DND-41 (cell line): ENCODE measurements around the gene FOSB.

Experiments used
- EZH2 ChIP-seq: IDR thresholded peaks from 3 replicates; pipeline ENCODE4 v1.6.1; 2012; ENCODE audit warnings: borderline replicate concordance, low read depth, mild to moderate bottlenecking, moderate library complexity, low read length, inconsistent platforms; ENCODE audit not compliant: severe bottlenecking
- TF ChIP-seq, protein P1 (sequence below): IDR thresholded peaks from 2 replicates; pipeline ENCODE4 v1.5.1; 2012; ENCODE audit warnings: borderline replicate concordance, low read length, moderate library complexity, mild to moderate bottlenecking; ENCODE audit not compliant: poor library complexity, severe bottlenecking; ENCODE audit errors: extremely low read depth

GRCh38 chr19:45468159-45468651, 409 bp downstream of the FOSB start:
- TF ChIP-seq, protein P1, sequence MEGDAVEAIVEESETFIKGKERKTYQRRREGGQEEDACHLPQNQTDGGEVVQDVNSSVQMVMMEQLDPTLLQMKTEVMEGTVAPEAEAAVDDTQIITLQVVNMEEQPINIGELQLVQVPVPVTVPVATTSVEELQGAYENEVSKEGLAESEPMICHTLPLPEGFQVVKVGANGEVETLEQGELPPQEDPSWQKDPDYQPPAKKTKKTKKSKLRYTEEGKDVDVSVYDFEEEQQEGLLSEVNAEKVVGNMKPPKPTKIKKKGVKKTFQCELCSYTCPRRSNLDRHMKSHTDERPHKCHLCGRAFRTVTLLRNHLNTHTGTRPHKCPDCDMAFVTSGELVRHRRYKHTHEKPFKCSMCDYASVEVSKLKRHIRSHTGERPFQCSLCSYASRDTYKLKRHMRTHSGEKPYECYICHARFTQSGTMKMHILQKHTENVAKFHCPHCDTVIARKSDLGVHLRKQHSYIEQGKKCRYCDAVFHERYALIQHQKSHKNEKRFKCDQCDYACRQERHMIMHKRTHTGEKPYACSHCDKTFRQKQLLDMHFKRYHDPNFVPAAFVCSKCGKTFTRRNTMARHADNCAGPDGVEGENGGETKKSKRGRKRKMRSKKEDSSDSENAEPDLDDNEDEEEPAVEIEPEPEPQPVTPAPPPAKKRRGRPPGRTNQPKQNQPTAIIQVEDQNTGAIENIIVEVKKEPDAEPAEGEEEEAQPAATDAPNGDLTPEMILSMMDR: no peak
- TF ChIP-seq EZH2: no peak
